Neural crest cell (in vitro differentiated cells): ENCODE measurements around the gene SAA1. TPM values are rescaled to one million over a fixed set of nuclear protein-coding genes. Genes with fewer than 3 reads are reported as not detected.

Source experiments
- total RNA-seq: library from RNA; stranded (reverse); gene quantifications from 2 replicates; pipeline ENCODE4 v1.2.1, GENCODE V29; 2021

SAA1 gene
- total RNA-seq, 1 donor from 2014 or later = not detected

Other genes starting within 250 kb of the SAA1 start
- 0.66 and 0.82 TPM in 2 replicates for gene TPH1, start 220.0 kb upstream of the SAA1 start, total RNA-seq
- gene SAAL1, start 160.2 kb upstream of the SAA1 start, total RNA-seq = 50.2 and 56.4 TPM in 2 replicates
- gene MRGPRX3, start 133.7 kb upstream of the SAA1 start, total RNA-seq = 0.14 TPM in 1 of 2 replicates, not detected in the other
- not detected in 2 replicates for gene MRGPRX4, start 93.4 kb upstream of the SAA1 start, total RNA-seq
- not detected in 2 replicates for gene SAA4, start 29.5 kb upstream of the SAA1 start, total RNA-seq
- gene SAA2, start 17.6 kb upstream of the SAA1 start, total RNA-seq = not detected in 2 replicates
- gene HPS5, start 55.9 kb downstream of the SAA1 start, total RNA-seq = 23.9 and 24.2 TPM in 2 replicates
- gene GTF2H1, start 56.3 kb downstream of the SAA1 start, total RNA-seq = 39.5 and 41.7 TPM in 2 replicates
- gene LDHA, start 128.3 kb downstream of the SAA1 start, total RNA-seq = 297 and 353 TPM in 2 replicates
- 0.93 and 1.2 TPM in 2 replicates for gene LDHC, start 146.1 kb downstream of the SAA1 start, total RNA-seq
- gene LDHAL6A, start 189.6 kb downstream of the SAA1 start, total RNA-seq = not detected in 2 replicates